Activated B cell treated with CpG ODN at 0.5 μM for 24 hours (primary cell): ENCODE measurements around the gene SIRT6. TPM values are rescaled to one million over a fixed set of nuclear protein-coding genes. Genes with fewer than 3 reads are reported as not detected.
"Not testable (repeated sequence)": the region's sequence is repeated elsewhere in the genome, so short reads cannot be mapped to it uniquely, and the experiment has no call there.

Experiments used
- ATAC-seq: fragments of 200-7000 bp; cut with Tn5 transposase; one replicate; pipeline ENCODE4 v1.10.0; 2021; ENCODE audit warnings: low read depth, mild to moderate bottlenecking, moderate library complexity
- CTCF ChIA-PET: fragments of 350-600 bp; sonication (Branson Sonifier 250); formaldehyde crosslinking; loops from one replicate; lab custom pipeline; 2021; ENCODE audit warnings: antibody characterized with exemption; lab: Charles Lee
- POLR2A ChIA-PET: fragments of 350-600 bp; sonication (Branson Sonifier 250); formaldehyde crosslinking; loops from one replicate; lab custom pipeline; 2021; ENCODE audit warnings: antibody characterized with exemption; lab: Charles Lee
- DNase-seq: peaks from one replicate; pipeline ENCODE4 v3.0.0; 2022
- H3K27ac Mint-ChIP-seq: one replicate; pipeline ENCODE4 v1.8.0; 2020; ENCODE audit warnings: mixed read lengths
- H3K27me3 Mint-ChIP-seq: one replicate; pipeline ENCODE4 v1.8.0; 2021; ENCODE audit warnings: mixed read lengths
- H3K36me3 Mint-ChIP-seq: one replicate; pipeline ENCODE4 v1.8.0; 2021; ENCODE audit warnings: low read depth, mixed read lengths
- H3K4me1 Mint-ChIP-seq: one replicate; pipeline ENCODE4 v1.8.0; 2021; ENCODE audit warnings: mixed read lengths
- H3K4me3 Mint-ChIP-seq: one replicate; pipeline ENCODE4 v1.8.0; 2020; ENCODE audit warnings: mild to moderate bottlenecking, mixed read lengths
- H3K9me3 Mint-ChIP-seq: one replicate; pipeline ENCODE4 v1.8.0; 2020; ENCODE audit warnings: mixed read lengths
- CTCF ChIP-seq: fragments of 200-600 bp; IDR thresholded peaks from one replicate; pipeline ENCODE4 v1.8.0; 2022; ENCODE audit warnings: antibody characterized with exemption, mild to moderate bottlenecking
- intact Hi-C: fragments of 100-400 bp; cut with micrococcal nuclease; formaldehyde crosslinking; loops from one replicate; pipeline ENCODE4 v1.15.1; 2024
- total RNA-seq: library from RNA; stranded (reverse); gene quantifications from 2 replicates; pipeline ENCODE4 v1.2.3, GENCODE V29; 2022

The SIRT6 gene
- total RNA-seq, 1 donor from 2014 or later, result 34.1 TPM

DNA sequence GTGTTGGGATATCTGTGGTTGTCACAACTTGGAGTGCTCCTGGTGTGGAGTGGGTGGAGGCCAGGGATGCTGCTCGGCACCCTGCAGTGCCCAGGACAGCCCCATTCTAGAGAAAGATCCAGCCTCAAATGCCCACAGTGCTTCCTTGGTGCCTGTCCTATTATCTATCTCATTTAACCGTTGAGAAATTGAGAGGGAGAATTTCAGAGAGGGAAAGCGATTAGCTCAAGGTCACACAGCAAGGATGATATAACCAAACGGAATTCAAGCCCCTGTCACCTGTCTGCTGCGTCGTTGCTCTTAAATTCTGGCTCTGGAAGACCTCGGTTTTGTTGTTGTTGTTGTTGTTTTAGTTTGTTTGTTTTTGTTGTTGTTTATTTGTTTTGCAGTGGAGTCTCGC is 13.6 kb upstream of the SIRT6 start:
- ATAC-seq (no peak), DNase-seq (no peak)
- intact Hi-C loops, result no loop called here
- Mint-ChIP-seq H3K27me3 (peaks cover 49% of the 10 kb centered on the region), H3K4me3 (no peak overlapping the region), H3K36me3 (no peaks in the 10 kb centered on the region), H3K9me3 (no peaks in the 10 kb centered on the region), H3K4me1 (peaks cover 10% of the 10 kb centered on the region), H3K27ac (no peak overlapping the region)
- ChIA-PET CTCF (no interaction called here), POLR2A (no interaction called here)
- no peak for TF ChIP-seq CTCF

GRCh38 chr19:4194353-4194752 is 12.0 kb upstream of the SIRT6 start:
- POLR2A ChIA-PET, result no interaction called here
- DNase-seq (no peak), ATAC-seq (no peak)
- Mint-ChIP-seq H3K9me3 (no peaks in the 10 kb centered on the region), H3K36me3 (no peaks in the 10 kb centered on the region), H3K27ac (no peak overlapping the region), H3K4me3 (no peak overlapping the region), H3K27me3 (peaks cover 48% of the 10 kb centered on the region), H3K4me1 (peaks cover 10% of the 10 kb centered on the region)
- intact Hi-C loops, result no loop called here
- CTCF ChIA-PET, result no interaction called here
- TF ChIP-seq CTCF, result no peak

DNA sequence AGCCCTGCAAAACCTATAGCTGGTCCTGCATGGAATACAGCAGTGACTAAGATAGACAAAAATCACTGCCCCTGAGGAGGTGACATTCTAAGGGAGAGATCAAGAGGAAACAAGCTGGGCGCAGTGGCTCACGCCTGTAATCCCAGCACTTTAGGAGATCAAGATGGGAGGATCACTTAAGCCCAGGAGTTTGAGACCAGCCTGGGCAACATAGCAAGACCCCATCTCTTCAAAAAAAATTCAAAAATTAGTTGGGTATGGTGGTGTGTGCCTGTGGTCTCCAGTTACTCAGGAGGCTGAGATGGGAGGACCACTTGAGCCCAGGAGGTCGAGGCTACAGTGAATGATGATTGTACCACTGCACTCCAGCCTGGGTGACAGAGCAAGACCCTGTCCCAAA is 10.2 kb upstream of the SIRT6 start:
- intact Hi-C loops, H3K4me3 Mint-ChIP-seq, H3K9me3 Mint-ChIP-seq, POLR2A ChIA-PET, DNase-seq, CTCF ChIA-PET, H3K36me3 Mint-ChIP-seq, ATAC-seq, H3K27ac Mint-ChIP-seq, H3K4me1 Mint-ChIP-seq: not testable (repeated sequence)
- peaks cover 37% of the 10 kb centered on the region for H3K27me3 Mint-ChIP-seq

DNA sequence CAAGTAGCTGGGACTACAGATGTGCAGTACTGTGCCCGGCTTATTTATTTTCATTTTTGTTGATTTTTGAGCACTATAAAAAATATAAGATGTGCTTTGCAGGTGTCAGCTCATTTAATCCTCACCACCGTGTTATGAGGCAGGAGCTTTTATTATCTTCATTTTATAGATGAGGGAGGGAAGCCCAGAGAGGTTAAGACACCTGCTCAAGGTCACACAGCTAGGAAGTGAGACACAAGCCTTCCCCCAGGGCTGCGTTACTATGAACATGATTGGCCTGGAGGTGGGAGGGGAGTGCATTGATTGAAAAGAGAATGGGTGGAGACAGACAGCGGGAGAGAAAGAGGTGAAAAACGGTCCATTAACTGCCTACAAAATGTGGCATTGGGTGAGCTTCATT is 7.3 kb upstream of the SIRT6 start:
- ATAC-seq (no peak), DNase-seq (no peak)
- H3K27me3 Mint-ChIP-seq, result peaks cover 17% of the 10 kb centered on the region
- no peaks in the 10 kb centered on the region for H3K36me3 Mint-ChIP-seq
- no peak overlapping the region for H3K4me3 Mint-ChIP-seq
- no peak for TF ChIP-seq CTCF
- CTCF ChIA-PET, result no interaction called here
- no peaks in the 10 kb centered on the region for H3K4me1 Mint-ChIP-seq
- H3K9me3 Mint-ChIP-seq, result no peaks in the 10 kb centered on the region
- POLR2A ChIA-PET, result no interaction called here
- intact Hi-C loops, result loop anchor here (10.0 kb wide), 1 partner anchor 65 kb away; the partner anchor contains the start of gene MAP2K2
- H3K27ac Mint-ChIP-seq, result no peak overlapping the region

DNA sequence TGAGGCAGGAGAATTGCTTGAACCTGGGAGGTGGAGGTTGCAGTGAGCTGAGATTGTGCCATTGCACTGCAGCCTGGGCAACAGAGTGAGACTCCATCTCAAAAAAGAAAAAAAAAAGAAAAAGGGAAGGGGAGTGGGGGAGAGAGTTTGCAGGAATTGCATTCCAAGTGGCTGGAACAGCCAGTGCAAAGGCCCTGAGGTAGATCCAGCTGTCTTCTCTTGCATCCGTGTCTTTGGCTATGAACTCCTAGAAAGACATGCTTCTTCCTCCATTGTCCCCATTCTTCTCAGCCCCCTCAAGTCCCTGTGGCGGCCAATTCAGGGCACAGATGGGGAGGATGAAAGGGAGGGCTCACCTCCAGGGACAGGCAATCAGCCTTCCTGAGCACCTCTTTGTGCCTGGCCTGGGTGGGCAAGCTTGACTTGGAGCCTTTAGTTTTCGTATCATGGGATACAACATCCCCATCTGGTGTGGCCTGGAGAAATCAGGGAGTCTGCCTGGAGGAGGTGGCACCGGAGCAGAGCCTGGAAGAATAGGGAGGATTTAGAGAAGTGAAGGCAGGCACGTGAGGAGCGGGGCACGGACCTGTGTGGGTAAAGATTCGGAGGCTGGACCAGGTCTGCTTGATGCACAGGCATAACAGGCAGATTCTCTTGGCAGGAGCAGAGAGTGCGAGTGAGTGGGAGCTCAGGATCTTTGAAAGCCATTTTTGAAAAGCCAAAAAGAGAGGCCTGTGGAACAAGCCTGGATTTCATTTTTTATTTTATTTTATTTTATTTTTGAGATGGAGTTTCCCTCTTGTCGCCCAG is 5.2 kb upstream of the SIRT6 start:
- no peak for TF ChIP-seq CTCF
- Mint-ChIP-seq H3K27ac (no peak overlapping the region), H3K27me3 (peaks cover 3% of the 10 kb centered on the region), H3K4me3 (no peak overlapping the region), H3K4me1 (peaks cover 6% of the 10 kb centered on the region), H3K36me3 (no peaks in the 10 kb centered on the region), H3K9me3 (no peaks in the 10 kb centered on the region)
- ATAC-seq (no peak), DNase-seq (no peak)
- ChIA-PET CTCF (no interaction called here), POLR2A (interaction anchor here (1.0 kb wide), 1 partner anchor 204 kb away, joined by 3 read pairs; no protein-coding TSS in a partner anchor)
- intact Hi-C loops, result loop anchor here (10.0 kb wide), 1 partner anchor 63 kb away; the partner anchor contains the start of gene MAP2K2
